Right cardiac atrium (tissue), 5 donors: ENCODE data around the gene HS3ST1. TPM values are rescaled to one million over a fixed set of nuclear protein-coding genes. Genes with fewer than 3 reads are reported as not detected.

Experiments used
- ATAC-seq, 2 donors: fragments of 200-7000 bp; cut with Tn5 transposase; one replicate each; pipeline versions ENCODE4 v1.8.0 to v1.9.1; 2020; ENCODE audit warnings: moderate library complexity in 2 of 2, mild to moderate bottlenecking in 1 of 2
- DNase-seq, 3 donors: peaks; one replicate each; pipeline ENCODE4 v3.0.0-alpha.2; 2020
- H3K27ac ChIP-seq: one replicate; pipeline ENCODE4 v1.5.1; 2013; ENCODE audit warnings: mild to moderate bottlenecking, low read length, control low read depth, moderate library complexity
- H3K27me3 ChIP-seq: one replicate; pipeline ENCODE4 v1.6.1; 2013; ENCODE audit not compliant: control insufficient read depth, insufficient read depth
- H3K4me1 ChIP-seq: one replicate; pipeline ENCODE4 v1.6.1; 2013; ENCODE audit warnings: low read length; ENCODE audit not compliant: control insufficient read depth, insufficient read depth
- H3K4me3 ChIP-seq: one replicate; pipeline ENCODE4 v1.5.1; 2013; ENCODE audit warnings: low read length, control low read depth
- H3K9me3 ChIP-seq: one replicate; pipeline ENCODE4 v1.6.1; 2013; ENCODE audit warnings: low read length; ENCODE audit not compliant: control insufficient read depth
- WGBS: extraction: QIAGEN DNeasy Blood & Tissue Kit; methylation state at CpG from one replicate; pipeline ENCODE4 v1.1.7; 2013; 5-methylcytosine and 5-hydroxymethylcytosine counted together
- intact Hi-C, 4 donors: fragments of 100-400 bp; cut with DNase I; formaldehyde crosslinking; loops; one replicate each; pipeline versions ENCODE4 v1.11.0 to v1.14.0; 2022 to 2023
- long read RNA-seq, 4 donors: library from polyadenylated mRNA; unstranded; transcript quantifications; one replicate each; pipeline ENCODE4 v2.0.0, GENCODE V29; 2020 to 2021
- polyA plus RNA-seq: library from polyadenylated mRNA; stranded (reverse); fragments of 200-250 nt; gene quantifications from one replicate; pipeline ENCODE4 v1.2.3, GENCODE V29; 2013
- total RNA-seq, 4 donors: library from RNA; stranded (reverse); fragmentation: NEBNext Ultra II Directional; extraction: Animal tissue kit (Norgen Biotek cat#: 25700); gene quantifications; one replicate each; pipeline ENCODE4 v1.2.1, GENCODE V29; 2021
- donor health status: healthy with polysubstance abuse.
- donor health status: DM: no; HTN: yes; CAD: no.
- donor health status: DM: no; HTN: no; CAD: no.
- donor health status: DM: no; HTN: yes; CAD: no; lungs with severe emphysema.
- donor health status: DM: yes; HTN: yes; CAD: no.

Gene HS3ST1
- total RNA-seq (1 to 10 TPM; 4.7 to 9.1 (median 6.4) TPM), polyA plus RNA-seq (0.97 TPM)
- long read RNA-seq, donor 1, full-length matches to known transcripts = 26 of 29 reads
- long read RNA-seq, donor 1, partial matches to known transcripts = 0 of 29 reads
- long read RNA-seq, donor 1, other reads (novel, unspliced or antisense) = 3 of 29 reads
- long read RNA-seq, donor 2, full-length matches to known transcripts = 8 of 9 reads
- long read RNA-seq, donor 2, partial matches to known transcripts = 0 of 9 reads
- long read RNA-seq, donor 2, other reads (novel, unspliced or antisense) = 1 of 9 reads
- long read RNA-seq, donor 3, full-length matches to known transcripts = 76 of 84 reads
- long read RNA-seq, donor 3, partial matches to known transcripts = 0 of 84 reads
- long read RNA-seq, donor 3, other reads (novel, unspliced or antisense) = 8 of 84 reads
- long read RNA-seq, donor 4, full-length matches to known transcripts = 13 of 14 reads
- long read RNA-seq, donor 4, partial matches to known transcripts = 0 of 14 reads
- long read RNA-seq, donor 4, other reads (novel, unspliced or antisense) = 1 of 14 reads

- Histone ChIP-seq H3K27ac (no peak within 1 kb of the TSS), H3K27me3 (no peaks in the 10 kb centered on the region), H3K9me3 (no peaks in the 10 kb centered on the region), H3K4me1 (peaks cover 4% of the 10 kb centered on the region), H3K4me3 (peak within 1 kb of the TSS; percentile 46)
- DNase-seq = peak in 1 of 3 donors; percentile 49
- under 1% methylated on average over 43 of the region's 43 CpGs for WGBS
- peak; percentile 2 to 13 for ATAC-seq
- intact Hi-C loops = loop anchor here in 2 of 4 donors (5.0 to 10.0 kb wide), 3 partner anchors 306 to 844 kb away; no protein-coding TSS in a partner anchor
Observed at GRCh38 chr4:11428231-11428898, at the start of gene HS3ST1. HS3ST1 (minus strand) TSS chr4:11428894; CDS start chr4:11400005, 28,889 bp downstream.

GRCh38 chr4:11475871-11476270 lies 47.2 kb upstream of the HS3ST1 start:
- Histone ChIP-seq H3K27me3 (no peaks in the 10 kb centered on the region), H3K4me3 (no peak overlapping the region), H3K4me1 (peaks cover 1% of the 10 kb centered on the region), H3K9me3 (no peaks in the 10 kb centered on the region), H3K27ac (no peak overlapping the region)
- ATAC-seq = no peak
- intact Hi-C loops = no loop called here
- DNase-seq = no peak
- 59% methylated on average over 2 of the region's 2 CpGs for WGBS

GRCh38 chr4:11474146-11474545 lies 45.5 kb upstream of the HS3ST1 start:
- H3K9me3 ChIP-seq = no peaks in the 10 kb centered on the region
- intact Hi-C loops = no loop called here

GRCh38 chr4:11472535-11472934 lies 43.8 kb upstream of the HS3ST1 start:
- no peaks in the 10 kb centered on the region for H3K9me3 ChIP-seq
- WGBS = 97% methylated on average over 3 of the region's 3 CpGs
- peaks cover 1% of the 10 kb centered on the region for H3K4me1 ChIP-seq
- no peak overlapping the region for H3K4me3 ChIP-seq
- DNase-seq = no peak
- no peaks in the 10 kb centered on the region for H3K27me3 ChIP-seq
- intact Hi-C loops = no loop called here
- no peak for ATAC-seq
- H3K27ac ChIP-seq = no peak overlapping the region

More at GRCh38 chr4:11474146-11474545, 45.5 kb upstream of the HS3ST1 start:
- Histone ChIP-seq H3K4me1 (peaks cover 1% of the 10 kb centered on the region), H3K4me3 (no peak overlapping the region), H3K27me3 (no peaks in the 10 kb centered on the region), H3K27ac (no peak overlapping the region)
- no peak for DNase-seq
- WGBS = 95% methylated on average over 1 of the region's 1 CpG
- no peak for ATAC-seq

- 47% methylated on average over 4 of the region's 4 CpGs for WGBS
- Histone ChIP-seq H3K27ac (no peak overlapping the region), H3K4me3 (peak overlapping the region; percentile 32), H3K9me3 (no peaks in the 10 kb centered on the region), H3K4me1 (peaks cover 1% of the 10 kb centered on the region), H3K27me3 (no peaks in the 10 kb centered on the region)
- no peak for DNase-seq
- ATAC-seq = peak; percentile 81 to 82
- intact Hi-C loops = no loop called here
Observed at GRCh38 chr4:11471618-11472017, 42.9 kb upstream of the HS3ST1 start.

- Histone ChIP-seq H3K4me1 (peaks cover 1% of the 10 kb centered on the region), H3K27me3 (no peaks in the 10 kb centered on the region), H3K4me3 (no peak overlapping the region), H3K27ac (no peak overlapping the region), H3K9me3 (no peaks in the 10 kb centered on the region)
- DNase-seq (no peak), ATAC-seq (no peak)
- intact Hi-C loops = no loop called here
- WGBS = 82% methylated on average over 3 of the region's 3 CpGs
Observed at GRCh38 chr4:11471046-11471441, 42.4 kb upstream of the HS3ST1 start.

- 60% methylated on average over 4 of the region's 4 CpGs for WGBS
- no peak for ATAC-seq
- H3K9me3 ChIP-seq = no peaks in the 10 kb centered on the region
- peaks cover 1% of the 10 kb centered on the region for H3K4me1 ChIP-seq
- no peak for DNase-seq
- no peak overlapping the region for H3K4me3 ChIP-seq
- H3K27me3 ChIP-seq = no peaks in the 10 kb centered on the region
- no peak overlapping the region for H3K27ac ChIP-seq
- intact Hi-C loops = no loop called here
Observed at GRCh38 chr4:11470438-11471045, 41.8 kb upstream of the HS3ST1 start.

GRCh38 chr4:11469650-11470437 lies 41.1 kb upstream of the HS3ST1 start:
- DNase-seq (no peak), ATAC-seq (no peak)
- intact Hi-C loops = no loop called here
- Histone ChIP-seq H3K27me3 (no peaks in the 10 kb centered on the region), H3K27ac (no peak overlapping the region), H3K9me3 (no peaks in the 10 kb centered on the region), H3K4me1 (peaks cover 1% of the 10 kb centered on the region), H3K4me3 (no peak overlapping the region)
- WGBS = 78% methylated on average over 8 of the region's 8 CpGs

- Histone ChIP-seq H3K4me3 (no peak overlapping the region), H3K27me3 (no peaks in the 10 kb centered on the region), H3K4me1 (peaks cover 1% of the 10 kb centered on the region), H3K9me3 (no peaks in the 10 kb centered on the region), H3K27ac (no peak overlapping the region)
- DNase-seq (no peak), ATAC-seq (no peak)
- intact Hi-C loops = no loop called here
- WGBS = 97% methylated on average over 4 of the region's 4 CpGs
Observed at GRCh38 chr4:11468901-11469300, 40.2 kb upstream of the HS3ST1 start.

- H3K4me3 ChIP-seq = no peak overlapping the region
- peaks cover 1% of the 10 kb centered on the region for H3K4me1 ChIP-seq
- ATAC-seq (no peak), DNase-seq (no peak)
- no peaks in the 10 kb centered on the region for H3K27me3 ChIP-seq
- WGBS = 90% methylated on average over 2 of the region's 2 CpGs
- intact Hi-C loops = no loop called here
- H3K9me3 ChIP-seq = no peaks in the 10 kb centered on the region
- no peak overlapping the region for H3K27ac ChIP-seq
Observed at GRCh38 chr4:11467931-11468330, 39.2 kb upstream of the HS3ST1 start.
